NT2/D1 (cell line): ENCODE data around the gene ZNF287.
A peak's percentile ranks its signal among the peaks of the same experiment; 100 is the strongest.

Experiments
- DNase-seq: peaks from one replicate; pipeline ENCODE4 v3.0.0-alpha.2; 2011; ENCODE audit warnings: low read depth, low spot score
- H3K27me3 ChIP-seq: 2 replicates; pipeline ENCODE4 v1.6.0; 2011; ENCODE audit warnings: mild to moderate bottlenecking; ENCODE audit not compliant: insufficient read length, insufficient read depth
- H3K36me3 ChIP-seq: 2 replicates; pipeline ENCODE4 v1.6.1; 2011; ENCODE audit warnings: mild to moderate bottlenecking, low read length, mixed read lengths; ENCODE audit not compliant: insufficient read depth, insufficient read length
- H3K4me1 ChIP-seq: 2 replicates; pipeline ENCODE4 v1.5.1; 2011; ENCODE audit not compliant: insufficient read depth, insufficient read length
- H3K4me3 ChIP-seq: 2 replicates; pipeline ENCODE4 v1.5.1; 2011; ENCODE audit warnings: low read depth; ENCODE audit not compliant: insufficient read length
- H3K9ac ChIP-seq: 2 replicates; pipeline ENCODE4 v1.6.0; 2011; ENCODE audit warnings: low read depth; ENCODE audit not compliant: insufficient read length
- H3K9me3 ChIP-seq: 2 replicates; pipeline ENCODE4 v1.5.1; 2011; ENCODE audit warnings: mild to moderate bottlenecking, low read length; ENCODE audit not compliant: insufficient read depth
- SUZ12 ChIP-seq: IDR thresholded peaks from 2 replicates; pipeline ENCODE4 v1.6.1; 2011; ENCODE audit not compliant: insufficient read length, insufficient read depth; ENCODE audit errors: extremely low read depth
- YY1 ChIP-seq: IDR thresholded peaks from 2 replicates; pipeline ENCODE4 v1.6.1; 2011; ENCODE audit not compliant: insufficient read length, insufficient read depth
- ZNF274 ChIP-seq: IDR thresholded peaks from 2 replicates; pipeline ENCODE4 v1.6.1; 2011; ENCODE audit warnings: mild to moderate bottlenecking, low read depth, low read length

The ZNF287 gene

DNA sequence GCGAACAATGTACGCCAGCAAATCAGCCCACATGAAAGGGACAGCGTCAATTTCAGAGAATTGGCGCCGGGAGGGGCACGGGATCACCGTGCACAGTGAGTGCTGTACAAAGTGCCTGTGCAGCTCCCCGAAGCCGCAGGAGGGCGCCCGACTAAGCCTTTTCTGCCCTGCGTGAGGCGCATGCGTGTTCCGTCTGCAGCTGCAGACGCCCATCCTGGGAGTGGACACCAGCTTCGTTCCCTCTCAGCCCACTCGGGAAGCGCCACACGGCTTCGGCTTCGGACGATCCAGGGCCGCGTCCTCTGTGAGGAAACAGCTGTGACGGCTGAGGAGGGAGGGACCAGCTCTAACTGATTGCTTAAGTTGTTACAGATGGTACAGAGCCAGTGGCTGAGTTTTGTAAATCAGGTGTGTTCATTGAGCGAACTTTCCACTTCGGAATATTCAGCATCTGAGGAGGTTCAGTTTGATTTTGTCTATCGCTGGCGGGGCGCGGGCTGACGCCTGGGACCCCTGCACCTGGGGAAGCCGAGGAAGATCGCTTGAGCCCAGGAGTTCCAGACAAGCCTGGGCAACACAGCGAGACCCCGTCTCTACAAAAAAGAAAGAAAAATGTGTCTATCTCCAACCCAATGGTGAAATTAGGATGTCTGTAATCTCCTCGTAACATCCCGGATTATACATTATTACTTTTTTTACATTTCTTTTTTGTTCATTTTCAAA is 15.4 kb upstream of the ZNF287 start:
- no peaks in the 10 kb centered on the region for H3K4me1 ChIP-seq
- no peaks in the 10 kb centered on the region for H3K36me3 ChIP-seq
- peak; percentile 65 for DNase-seq
- H3K9ac ChIP-seq, result no peak overlapping the region
- peaks cover 15% of the 10 kb centered on the region for H3K27me3 ChIP-seq
- H3K4me3 ChIP-seq, result peak overlapping the region; percentile 44
- no peak for TF ChIP-seq YY1
- TF ChIP-seq SUZ12, result no peak
- TF ChIP-seq ZNF274, result no peak
- peaks cover 5% of the 10 kb centered on the region; the same call in 1 of the 2 replicates for H3K9me3 ChIP-seq

DNA sequence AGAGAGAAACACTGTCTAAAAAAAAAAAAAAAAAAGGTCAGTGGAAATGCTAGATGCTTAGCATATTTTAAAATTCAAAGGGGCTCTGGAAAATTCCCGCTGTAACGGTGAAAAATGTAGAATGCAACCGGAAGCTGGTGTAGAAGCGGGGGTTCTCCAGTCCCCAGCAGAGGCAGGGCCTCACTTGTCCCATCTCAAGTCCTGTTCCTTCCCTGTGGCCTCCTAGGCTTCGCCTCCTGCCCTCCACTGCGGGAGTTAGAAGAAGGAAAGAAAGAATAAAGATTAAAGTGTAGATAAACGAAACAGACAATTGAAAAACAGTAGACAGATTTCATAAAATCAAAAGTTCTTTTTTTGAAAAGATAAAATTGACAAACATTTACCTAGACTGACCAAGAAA is 14.8 kb upstream of the ZNF287 start:
- H3K36me3 ChIP-seq, result no peaks in the 10 kb centered on the region
- no peak overlapping the region for H3K9ac ChIP-seq
- TF ChIP-seq SUZ12 (no peak), YY1 (no peak), ZNF274 (no peak)
- H3K9me3 ChIP-seq, result peaks cover 5% of the 10 kb centered on the region; the same call in 1 of the 2 replicates
- H3K27me3 ChIP-seq, result peaks cover 12% of the 10 kb centered on the region
- no peak overlapping the region for H3K4me3 ChIP-seq
- no peaks in the 10 kb centered on the region for H3K4me1 ChIP-seq
- DNase-seq, result no peak

DNA sequence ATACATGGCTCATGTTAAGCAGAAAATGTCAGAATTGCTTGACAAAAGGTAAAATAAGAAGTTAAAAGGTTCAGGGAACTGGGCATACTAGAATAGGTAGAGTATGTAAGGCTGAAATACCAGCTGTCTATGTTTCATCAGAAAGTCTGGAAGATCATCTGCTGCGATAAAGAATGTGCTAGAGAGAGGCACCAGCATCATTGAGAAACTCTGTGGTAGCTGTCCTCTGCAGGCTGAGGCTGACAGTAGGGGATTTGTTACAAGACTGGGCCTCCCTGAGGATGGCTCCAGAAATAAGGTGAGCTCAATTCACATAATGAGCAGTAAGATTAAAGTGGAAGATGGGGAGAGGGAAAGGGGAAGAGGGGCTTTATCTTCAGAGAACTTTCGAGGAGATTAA is 4.5 kb upstream of the ZNF287 start:
- H3K9me3 ChIP-seq, result no peaks in the 10 kb centered on the region
- DNase-seq, result no peak

DNA sequence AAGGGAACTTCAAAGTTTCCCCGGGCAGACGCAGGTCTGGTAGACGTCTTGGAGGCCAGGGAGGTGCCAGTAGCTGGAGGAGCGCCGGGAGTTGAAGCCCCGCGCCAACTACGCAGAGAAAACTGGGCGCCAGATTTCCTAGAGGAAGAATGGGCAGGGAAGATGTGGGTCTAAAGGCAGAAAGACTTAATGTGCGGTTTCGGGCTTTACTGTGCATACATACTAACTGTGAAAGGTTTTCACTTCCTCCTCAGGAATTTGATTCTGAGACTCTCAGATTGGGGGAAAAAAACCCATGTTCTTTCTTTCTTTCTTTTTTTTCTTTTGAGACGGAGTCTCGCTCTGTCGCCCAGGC is 331 bp upstream of the ZNF287 start:
- H3K9me3 ChIP-seq, result no peaks in the 10 kb centered on the region
- no peaks in the 10 kb centered on the region for H3K4me1 ChIP-seq
- peaks cover 8% of the 10 kb centered on the region for H3K36me3 ChIP-seq
- no peak for DNase-seq
- no peak overlapping the region for H3K9ac ChIP-seq
- H3K27me3 ChIP-seq, result peaks cover 35% of the 10 kb centered on the region
- no peak overlapping the region for H3K4me3 ChIP-seq
- TF ChIP-seq YY1 (no peak), ZNF274 (no peak), SUZ12 (no peak)

More for the DNA sequence above, 4.5 kb upstream of the ZNF287 start:
- Histone ChIP-seq H3K36me3 (no peaks in the 10 kb centered on the region), H3K9ac (no peak overlapping the region), H3K27me3 (peaks cover 21% of the 10 kb centered on the region), H3K4me1 (no peaks in the 10 kb centered on the region), H3K4me3 (no peak overlapping the region)
- TF ChIP-seq YY1 (no peak), SUZ12 (no peak), ZNF274 (no peak)

DNA sequence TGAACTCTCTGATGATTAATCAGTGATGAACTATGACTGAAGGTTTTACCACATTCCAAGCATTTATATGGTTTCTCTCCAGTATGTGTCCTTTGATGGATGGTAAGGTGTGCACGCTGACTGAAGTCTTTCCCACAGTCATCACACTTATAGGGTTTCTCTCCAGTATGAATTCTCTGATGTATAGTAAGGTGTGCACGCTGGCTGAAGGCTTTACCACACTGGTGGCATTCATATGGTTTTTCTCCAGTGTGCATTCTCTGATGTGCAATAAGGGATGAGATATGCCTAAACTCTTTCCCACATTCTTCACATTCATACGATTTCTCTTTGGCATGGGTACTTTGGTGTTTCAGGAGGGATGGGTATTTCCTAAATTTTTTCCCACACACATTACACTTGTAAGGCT is 16.4 kb downstream of the ZNF287 start:
- Histone ChIP-seq H3K9ac (no peak overlapping the region), H3K9me3 (peaks cover 89% of the 10 kb centered on the region), H3K4me3 (no peak overlapping the region), H3K27me3 (no peaks in the 10 kb centered on the region), H3K4me1 (no peaks in the 10 kb centered on the region), H3K36me3 (peaks cover 13% of the 10 kb centered on the region)
- no peak for DNase-seq
- TF ChIP-seq YY1 (no peak), ZNF274 (peak; percentile 67), SUZ12 (no peak)

DNA sequence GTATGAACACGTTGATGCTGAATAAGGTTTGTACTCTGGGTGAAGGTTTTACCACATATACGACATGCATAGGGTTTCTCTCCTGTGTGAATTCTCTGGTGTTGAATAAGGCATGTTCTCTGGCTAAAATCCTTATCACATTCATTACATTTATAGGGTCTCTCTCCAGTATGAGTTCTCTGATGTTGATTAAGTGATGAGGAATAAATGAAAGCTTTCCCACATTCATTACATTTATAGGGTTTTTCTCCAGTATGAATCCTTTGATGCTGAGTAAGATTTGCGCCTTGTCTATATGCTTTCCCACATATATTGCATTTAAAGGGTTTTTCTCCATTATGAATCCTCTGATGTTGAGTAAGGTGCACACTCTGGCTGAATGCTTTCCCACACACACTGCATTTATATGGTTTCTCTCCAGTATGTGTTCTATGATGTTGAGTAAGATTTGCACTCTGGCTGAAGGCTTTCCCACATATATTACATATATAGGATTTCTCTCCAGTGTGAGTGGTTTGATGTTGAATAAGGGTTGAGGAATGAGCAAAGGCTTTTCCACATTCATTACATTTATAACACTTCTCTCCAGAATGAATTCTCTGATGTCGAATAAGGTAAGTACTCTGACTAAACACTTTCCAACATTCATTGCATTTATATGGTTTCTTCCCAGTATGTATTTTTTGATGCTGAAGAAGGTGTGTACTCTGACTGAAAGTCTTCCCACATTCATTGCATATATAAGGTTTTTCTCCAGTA is 16.9 kb downstream of the ZNF287 start:
- TF ChIP-seq ZNF274, result peak; percentile 80
- no peak for TF ChIP-seq YY1
- DNase-seq, result no peak
- Histone ChIP-seq H3K9me3 (peaks cover 95% of the 10 kb centered on the region), H3K9ac (no peak overlapping the region), H3K4me3 (no peak overlapping the region), H3K36me3 (peaks cover 11% of the 10 kb centered on the region), H3K4me1 (no peaks in the 10 kb centered on the region), H3K27me3 (no peaks in the 10 kb centered on the region)

DNA sequence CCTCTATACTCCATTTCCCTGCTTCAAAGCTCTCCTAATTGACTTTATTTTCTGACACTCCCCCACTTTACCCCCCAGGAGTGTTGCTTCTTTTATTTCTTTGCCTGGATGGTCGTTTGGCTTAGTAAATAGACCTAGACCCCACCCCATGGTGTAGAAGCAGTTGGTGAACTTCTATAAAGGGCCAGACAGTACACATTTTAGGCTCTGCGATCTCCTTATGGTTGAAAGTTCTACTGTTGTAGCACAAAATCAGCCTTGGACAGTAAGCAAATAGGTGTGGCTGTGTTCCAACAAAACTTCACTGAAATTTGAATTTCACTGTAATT is 31.9 kb downstream of the ZNF287 start:
- DNase-seq, result no peak
- H3K9ac ChIP-seq, result no peak overlapping the region
- TF ChIP-seq SUZ12 (no peak), ZNF274 (no peak)
- H3K4me1 ChIP-seq, result no peaks in the 10 kb centered on the region
- no peak overlapping the region for H3K4me3 ChIP-seq
- no peaks in the 10 kb centered on the region for H3K27me3 ChIP-seq
- H3K9me3 ChIP-seq, result no peaks in the 10 kb centered on the region
- no peaks in the 10 kb centered on the region for H3K36me3 ChIP-seq
